HG02884 (cell line): ENCODE results near the gene BIRC7.

Experiments used
- ATAC-seq: cut with Tn5 transposase; IDR thresholded peaks from one replicate; pipeline ENCODE4 v1.9.1; 2021; ENCODE audit warnings: mild to moderate bottlenecking, moderate library complexity; ENCODE audit not compliant: unreplicated experiment

BIRC7 gene

GRCh38 chr20:63280371-63280770, 44.7 kb downstream of the BIRC7 start:
- no peak for ATAC-seq

GRCh38 chr20:63280929-63281545, 45.3 kb downstream of the BIRC7 start:
- no peak for ATAC-seq

- ATAC-seq, result no peak
These were observed 46.3 kb downstream of the BIRC7 start for GRCh38 chr20:63281742-63282665.

DNA sequence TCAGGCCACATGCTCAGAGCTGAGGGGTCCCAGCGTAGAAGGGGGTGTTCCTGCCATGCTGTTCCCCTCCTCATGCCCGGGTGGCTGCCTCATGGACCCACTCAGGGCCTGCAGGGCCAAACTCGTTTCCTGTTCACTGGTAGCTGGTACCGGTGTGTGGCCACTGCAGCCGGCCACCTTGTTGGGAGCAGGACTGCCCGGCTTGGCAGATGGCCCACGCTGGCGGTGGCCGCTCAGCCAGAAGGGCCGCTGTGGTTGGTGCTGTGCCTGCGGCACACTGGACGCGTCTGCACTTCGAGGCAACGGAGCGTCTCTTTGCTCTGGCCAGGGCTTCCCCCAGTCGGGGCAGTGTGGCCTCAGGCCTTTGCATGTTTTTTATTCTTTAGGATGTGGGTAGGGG, 47.2 kb downstream of the BIRC7 start:
- no peak for ATAC-seq

DNA sequence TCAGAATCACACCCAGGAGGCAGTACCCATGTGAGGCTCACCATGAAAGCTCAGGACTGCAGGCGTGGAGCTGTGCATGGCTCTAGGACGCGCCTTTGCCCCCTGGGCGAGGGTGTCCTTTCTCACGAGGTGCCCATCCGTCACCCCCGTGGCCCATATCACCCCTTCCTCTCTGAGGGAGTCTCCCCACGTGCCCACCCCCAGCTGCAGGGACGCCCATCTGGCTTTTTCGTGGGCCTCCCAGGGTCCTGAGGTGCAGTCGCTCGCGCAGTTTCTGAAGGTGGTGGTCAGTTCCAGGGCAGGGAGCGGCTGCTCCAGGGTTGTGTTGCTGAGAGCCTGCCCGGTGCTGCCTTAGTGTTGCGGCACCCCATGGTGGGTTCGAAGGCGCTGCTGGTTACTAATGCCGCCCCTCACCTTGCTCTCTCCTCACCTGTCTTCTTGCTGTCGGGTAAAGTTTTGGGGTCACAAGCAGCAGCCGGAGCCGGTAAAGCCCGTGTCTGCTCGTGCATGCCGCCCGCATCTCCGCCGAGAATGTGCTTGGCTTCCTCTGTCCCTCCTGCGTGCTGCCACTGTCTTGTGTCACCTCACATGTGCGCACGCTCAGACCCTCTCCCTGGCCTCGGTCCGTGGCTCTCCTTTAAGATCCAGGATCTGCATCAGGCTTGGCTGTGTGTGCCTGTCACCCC, 47.8 kb downstream of the BIRC7 start:
- ATAC-seq, result no peak

DNA sequence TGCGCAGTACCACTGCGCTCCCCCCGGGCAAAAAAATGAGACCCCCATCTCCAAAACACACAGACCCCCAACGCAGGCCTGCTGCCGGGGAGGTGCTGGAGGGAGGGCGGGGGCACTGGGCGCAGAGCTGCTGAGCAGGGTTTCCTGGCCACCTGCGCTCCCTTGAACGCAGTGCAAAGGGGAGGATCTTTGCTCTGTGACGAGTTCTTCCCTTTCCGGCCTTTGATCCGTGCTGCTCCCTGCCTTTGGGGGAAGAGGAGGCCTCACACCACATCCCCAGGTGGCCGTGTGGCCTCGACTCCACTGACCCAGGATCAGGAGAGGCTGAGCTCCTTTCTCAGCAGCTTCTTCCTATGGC, 48.4 kb downstream of the BIRC7 start:
- ATAC-seq, result no peak

DNA sequence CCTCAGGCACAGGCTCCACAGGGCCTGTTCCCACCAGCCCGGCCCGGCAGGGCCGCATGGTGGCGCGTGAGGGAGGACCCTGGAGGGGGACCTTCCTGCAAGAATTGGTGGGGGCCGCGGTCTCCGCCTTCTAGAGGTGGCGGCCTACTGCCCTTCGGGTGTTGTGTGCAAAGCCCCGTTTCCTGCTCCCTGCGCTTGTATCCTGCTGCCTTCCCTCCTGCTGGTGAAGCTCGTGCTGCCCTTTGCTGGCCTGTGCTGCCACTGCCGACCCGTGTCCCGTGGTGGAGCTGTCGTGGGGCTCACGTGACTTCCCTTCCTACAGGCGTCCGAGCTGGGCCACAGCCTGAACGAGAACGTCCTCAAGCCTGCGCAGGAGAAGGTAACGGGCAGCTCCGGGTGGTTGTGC, 48.8 kb downstream of the BIRC7 start:
- no peak for ATAC-seq

GRCh38 chr20:63284981-63285524, 49.3 kb downstream of the BIRC7 start:
- no peak for ATAC-seq

- no peak for ATAC-seq
These were observed 50.2 kb downstream of the BIRC7 start for GRCh38 chr20:63285636-63286615.

DNA sequence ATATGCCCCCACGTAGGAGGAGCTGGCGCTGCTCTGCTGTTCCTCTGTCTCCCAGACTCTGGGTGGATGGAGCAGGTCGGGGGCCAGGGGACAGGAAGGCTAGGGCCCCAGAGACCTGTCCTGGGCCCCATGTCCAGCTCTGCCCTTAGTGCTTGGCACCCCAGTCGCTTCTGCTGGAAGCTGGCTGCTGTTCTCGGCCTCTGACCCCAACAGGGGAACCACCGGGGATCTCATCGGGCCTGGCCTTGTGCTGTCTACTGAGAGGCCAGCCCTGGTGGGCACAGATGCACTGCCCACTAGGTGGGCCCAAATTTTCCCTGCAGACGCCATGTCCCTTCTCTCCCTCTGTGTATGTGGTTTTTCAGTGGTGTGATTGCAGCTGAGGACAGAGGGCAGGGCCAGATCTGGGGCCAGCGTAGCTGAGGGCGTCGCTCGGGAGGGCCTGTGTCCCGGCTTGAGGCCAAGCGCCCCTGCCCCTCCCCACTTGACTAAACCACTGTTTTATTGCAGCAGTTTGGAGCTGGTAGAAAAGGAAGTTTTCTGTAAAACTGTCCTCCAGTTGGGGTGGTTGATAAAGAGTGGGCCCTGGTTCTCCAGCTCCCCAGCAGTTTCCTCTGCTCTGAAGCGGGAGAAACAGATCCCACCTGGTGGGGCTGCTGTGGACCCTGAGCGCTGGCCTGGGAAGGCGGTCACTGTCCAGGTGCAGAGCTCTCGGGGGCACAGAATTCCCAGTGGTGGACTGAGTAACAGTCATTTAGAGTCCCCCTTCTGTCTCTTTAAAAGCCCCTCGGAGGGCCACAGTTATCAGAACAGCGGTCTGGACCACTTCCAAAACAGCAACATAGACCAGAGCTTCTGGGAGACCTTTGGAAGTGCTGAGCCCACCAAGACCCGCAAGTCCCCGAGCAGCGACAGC, 51.3 kb downstream of the BIRC7 start:
- no peak for ATAC-seq

- ATAC-seq, result no peak
These were observed 52.2 kb downstream of the BIRC7 start for GRCh38 chr20:63287697-63288580.

GRCh38 chr20:63288581-63289251, 53.0 kb downstream of the BIRC7 start:
- ATAC-seq, result no peak

DNA sequence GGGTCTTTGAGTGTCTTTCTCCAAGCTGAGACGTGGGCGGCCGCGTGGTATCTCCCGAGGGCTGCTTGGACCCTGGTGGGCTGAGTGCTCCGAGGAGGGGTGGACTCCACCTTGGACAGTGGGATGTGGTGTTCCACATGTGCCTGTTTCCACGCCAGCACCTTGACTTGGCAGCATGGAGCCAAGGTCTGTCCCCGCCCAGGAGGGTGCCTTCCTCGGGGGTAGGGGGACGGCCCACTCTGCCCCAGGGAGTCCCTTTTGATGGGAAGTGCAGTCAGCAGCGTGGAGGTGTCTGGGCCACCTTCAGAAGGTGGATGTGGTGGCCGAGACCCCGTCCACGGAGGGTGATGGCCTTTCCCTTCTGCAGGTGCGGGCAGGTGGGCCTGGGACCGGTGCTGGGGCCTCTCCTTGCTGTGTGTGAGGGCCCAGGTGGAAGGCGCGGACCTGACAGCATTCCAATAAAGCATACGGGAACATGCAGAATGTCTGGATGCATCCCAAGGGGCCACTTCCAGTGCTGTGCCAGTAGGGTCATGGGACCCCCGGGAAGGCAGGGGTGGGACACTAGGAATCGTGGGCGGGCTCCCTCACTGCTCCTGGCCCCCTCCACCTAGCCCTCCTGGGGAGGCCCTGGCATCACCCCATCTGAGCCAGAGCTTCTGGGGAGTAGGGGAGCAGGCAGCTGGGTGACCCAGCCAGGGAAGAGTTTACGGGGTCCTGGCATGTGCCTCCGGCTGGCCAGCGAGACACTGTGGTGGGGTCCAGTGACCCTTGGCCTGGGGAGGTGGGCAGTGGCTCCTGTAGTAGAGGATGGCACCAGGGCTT, 53.8 kb downstream of the BIRC7 start:
- no peak for ATAC-seq
